ENCODE measurements around the gene DDX17.

GRCh38 chr22:38440747-38441350 lies 65.3 kb downstream of the DDX17 start:
- TF ChIP-seq CTCF (optimal IDR thresholded peaks at IDR 0.05 in 1 of 3, IDR thresholded peaks at IDR 0.05 in 1 of 3, conservative IDR thresholded peaks at IDR 0.05 in 1 of 3; ENCODE audit: extremely low read depth in 1 of 3, insufficient read depth in 2 of 3, low read length in 3 of 3) (no peak), EZH2 (IDR thresholded peaks at IDR 0.05; ENCODE audit: low read length) (no peak)

All from keratinocyte (primary cell).